H54 (cell line): Measurements from ENCODE around the gene CCDC191.

Experiments
- DNase-seq: peaks from one replicate; pipeline ENCODE4 v3.0.0; 2011; ENCODE audit warnings: low spot score, mixed read lengths; ENCODE audit not compliant: insufficient read length
- FAIRE-seq: peaks from 3 replicates; lab custom pipeline; 2011; peaks lifted over from hg19 to GRCh38; lab: Jason Lieb, UNC
- POLR2A ChIP-seq: IDR thresholded peaks from 2 replicates; pipeline ENCODE4 v1.6.1; 2011; ENCODE audit warnings: low read depth, mild to moderate bottlenecking, low read length

Gene CCDC191

DNA sequence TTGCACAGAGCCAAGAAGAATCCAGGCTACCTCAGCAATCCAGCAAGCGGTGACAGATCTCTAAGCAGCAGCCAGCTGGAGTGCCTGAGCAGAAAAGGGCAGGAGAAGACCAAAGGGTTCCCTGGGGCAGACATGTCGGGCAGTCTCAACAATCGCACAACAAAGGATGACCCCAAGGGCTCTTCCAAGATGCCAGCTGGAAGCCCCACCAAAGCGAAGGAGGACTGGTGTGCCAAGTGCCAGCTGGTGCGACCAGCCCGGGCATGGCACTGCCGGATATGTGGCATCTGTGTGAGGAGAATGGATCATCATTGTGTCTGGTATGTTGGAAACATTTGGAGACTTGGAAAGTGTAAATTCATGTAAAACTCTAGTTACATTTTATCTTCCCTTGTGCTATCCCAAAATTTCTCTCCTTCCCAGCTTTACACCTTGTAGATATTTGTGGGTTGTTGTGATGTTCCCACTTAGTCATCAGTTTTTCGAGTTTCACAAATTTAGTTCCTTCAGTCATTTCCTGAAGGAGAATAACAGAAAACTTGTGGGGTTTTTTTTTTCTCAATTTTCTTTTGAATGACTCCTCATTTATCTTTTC, 102.1 kb downstream of the CCDC191 start:
- FAIRE-seq = no peak
- TF ChIP-seq POLR2A = no peak

DNA sequence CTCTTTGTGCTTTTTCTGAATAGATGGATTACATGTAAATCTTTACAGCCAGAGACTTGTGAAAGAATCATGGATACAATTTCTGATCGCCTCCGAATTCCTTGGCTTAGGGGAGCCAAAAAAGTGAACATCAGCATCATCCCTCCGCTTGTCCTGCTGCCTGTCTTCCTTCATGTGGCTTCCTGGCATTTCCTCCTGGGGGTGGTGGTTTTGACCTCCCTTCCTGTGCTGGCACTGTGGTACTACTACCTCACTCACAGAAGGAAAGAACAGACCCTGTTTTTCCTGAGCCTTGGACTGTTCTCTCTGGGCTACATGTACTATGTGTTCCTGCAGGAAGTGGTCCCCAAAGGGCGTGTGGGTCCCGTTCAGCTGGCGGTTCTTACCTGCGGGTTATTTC, 102.6 kb downstream of the CCDC191 start:
- no peak for FAIRE-seq

More for the DNA sequence above, 102.1 kb downstream of the CCDC191 start:
- DNase-seq = no peak

DNA sequence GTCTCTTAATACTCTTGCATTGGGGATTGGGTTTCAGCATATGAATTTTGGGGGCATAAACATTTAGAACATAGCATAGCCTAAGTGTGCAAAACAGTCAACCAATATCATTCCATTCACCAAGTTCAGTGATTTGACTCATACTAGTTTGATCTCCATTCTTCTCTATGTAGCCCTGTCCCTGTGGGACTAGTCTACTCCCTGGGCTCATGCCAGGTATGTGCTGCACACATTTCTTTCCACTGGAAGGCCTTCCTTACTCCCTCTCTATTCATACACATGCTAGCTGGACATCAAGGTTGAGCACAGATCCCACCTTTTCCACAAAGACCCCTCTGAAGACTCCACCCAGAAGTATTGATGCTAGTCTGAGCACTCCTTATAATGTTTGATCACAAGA, 103.4 kb downstream of the CCDC191 start:
- TF ChIP-seq POLR2A = no peak
- no peak for FAIRE-seq
- DNase-seq = no peak

More for the DNA sequence above, 102.6 kb downstream of the CCDC191 start:
- TF ChIP-seq POLR2A = no peak
- no peak for DNase-seq

DNA sequence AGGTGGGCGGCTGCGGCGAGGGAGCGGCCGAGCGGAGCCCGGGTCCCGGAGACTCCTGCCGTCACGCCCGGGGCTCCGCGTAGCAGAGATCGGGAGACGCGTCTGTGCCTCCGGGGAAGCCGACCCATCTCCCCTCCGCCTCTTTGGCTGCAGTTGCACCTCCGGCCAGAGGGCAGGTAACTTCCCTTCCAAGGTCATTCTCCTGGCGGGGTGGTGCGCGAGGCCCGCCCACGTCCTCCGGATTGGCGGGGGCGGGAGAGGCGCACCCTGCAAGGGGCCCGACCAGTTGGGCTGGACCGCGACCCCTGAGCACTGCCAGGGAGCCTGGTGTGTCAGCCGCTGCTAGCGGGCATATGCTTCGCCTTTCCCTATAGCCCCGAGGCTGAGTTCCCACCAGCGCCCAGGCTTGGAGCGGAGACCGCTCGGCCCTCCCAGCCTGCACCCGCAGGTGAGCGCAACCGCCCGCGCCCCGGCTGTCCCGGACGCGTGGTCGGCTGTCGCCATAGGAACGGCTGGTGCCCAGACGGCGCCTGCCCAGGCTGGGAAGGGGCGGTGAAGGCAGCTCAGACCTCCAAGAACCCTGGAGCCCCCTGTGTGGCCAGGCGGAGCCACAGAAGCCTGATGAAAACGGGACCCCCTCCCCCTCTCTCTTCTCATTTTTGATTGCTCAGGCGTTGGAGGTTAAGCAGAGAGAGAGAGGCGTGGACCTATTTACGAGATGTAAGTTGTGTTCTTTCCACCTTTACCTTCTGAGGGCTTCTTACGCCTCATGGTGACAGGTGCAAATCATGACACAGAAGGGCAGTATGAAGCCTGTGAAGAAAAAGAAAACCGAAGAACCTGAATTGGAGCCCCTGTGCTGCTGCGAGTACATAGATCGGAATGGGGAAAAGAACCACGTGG, 108.1 kb downstream of the CCDC191 start:
- FAIRE-seq (no peak), DNase-seq (peak; percentile 64)
- no peak for TF ChIP-seq POLR2A

DNA sequence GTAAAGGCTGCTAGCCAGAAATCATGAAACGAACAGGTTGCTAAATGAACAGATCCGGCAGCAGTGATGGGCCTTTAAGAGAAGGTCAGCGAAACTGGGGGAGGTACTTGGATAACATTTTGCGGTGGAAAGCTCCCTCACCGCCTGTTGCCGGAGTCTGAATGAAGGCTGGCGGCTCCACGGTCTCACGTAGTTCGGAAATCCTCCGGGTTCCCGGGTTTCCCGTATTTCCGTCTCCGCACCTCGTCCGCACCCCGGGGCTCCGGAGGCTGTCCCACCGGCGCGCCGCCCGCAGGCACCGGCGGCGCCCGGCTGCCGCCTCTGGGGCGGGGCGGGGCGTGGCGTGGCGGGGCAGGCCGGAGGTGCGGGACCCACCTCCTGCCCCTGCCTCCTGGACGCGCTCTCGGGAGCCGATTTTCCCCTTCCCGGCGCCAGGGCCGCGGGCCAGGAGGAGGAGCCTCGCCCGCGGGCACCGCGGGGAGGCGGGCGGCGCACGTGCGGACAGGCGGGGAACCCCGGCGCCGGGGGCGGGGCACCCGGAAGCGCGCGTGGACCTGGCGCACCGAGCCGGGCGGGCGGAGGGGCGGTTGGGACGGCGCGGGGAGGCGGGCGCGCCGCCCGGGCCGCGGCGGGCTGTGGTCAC, 108.8 kb downstream of the CCDC191 start, which contains the start of gene ZDHHC23:
Gene ZDHHC23 (plus strand): TSS at position 642 of the 643 bp plus-strand sequence. CDS start 790 bp downstream, outside the sequence.
- DNase-seq = peak; percentile 80
- peak; percentile 20 for FAIRE-seq
- no peak for TF ChIP-seq POLR2A

DNA sequence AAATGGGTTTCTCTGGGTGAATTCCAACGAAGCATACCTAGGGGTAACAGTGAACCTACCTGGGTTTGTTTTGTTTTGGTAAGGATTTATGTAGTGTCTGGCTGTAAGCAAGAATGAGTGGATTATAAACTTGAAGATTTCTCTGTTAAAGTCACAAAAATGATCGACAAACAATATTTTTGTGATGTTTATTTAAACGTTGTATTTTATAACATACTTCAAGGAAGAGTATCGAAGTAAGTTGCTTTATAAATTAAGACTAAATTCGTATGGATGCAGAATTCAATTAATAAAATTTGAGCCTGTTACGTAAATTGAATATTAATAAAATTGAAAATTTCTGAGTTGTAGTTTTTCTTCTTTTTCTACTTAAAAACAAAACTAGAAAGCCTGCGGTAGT, 109.5 kb downstream of the CCDC191 start:
- DNase-seq (no peak), FAIRE-seq (no peak)
- TF ChIP-seq POLR2A = no peak

DNA sequence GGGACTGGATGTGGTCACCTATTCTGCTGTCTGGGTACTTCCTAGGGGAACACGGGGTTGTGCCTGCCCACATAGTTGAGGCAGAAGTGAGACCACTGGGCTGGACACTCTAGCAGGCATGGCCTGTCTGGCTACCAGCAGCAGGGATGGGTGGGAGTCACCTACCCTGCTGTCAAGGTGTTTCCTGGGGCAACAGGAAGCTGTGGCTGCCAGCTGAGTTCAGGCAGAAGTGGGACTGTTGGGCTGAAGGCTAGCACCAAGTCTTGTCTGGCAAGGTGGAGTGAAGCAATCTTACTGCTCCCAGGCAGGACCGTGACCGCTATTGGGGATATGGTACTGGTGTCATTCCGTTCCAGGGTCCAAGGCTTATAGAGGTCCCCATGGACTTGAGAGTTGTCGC, 128.8 kb downstream of the CCDC191 start:
- no peak for TF ChIP-seq POLR2A

DNA sequence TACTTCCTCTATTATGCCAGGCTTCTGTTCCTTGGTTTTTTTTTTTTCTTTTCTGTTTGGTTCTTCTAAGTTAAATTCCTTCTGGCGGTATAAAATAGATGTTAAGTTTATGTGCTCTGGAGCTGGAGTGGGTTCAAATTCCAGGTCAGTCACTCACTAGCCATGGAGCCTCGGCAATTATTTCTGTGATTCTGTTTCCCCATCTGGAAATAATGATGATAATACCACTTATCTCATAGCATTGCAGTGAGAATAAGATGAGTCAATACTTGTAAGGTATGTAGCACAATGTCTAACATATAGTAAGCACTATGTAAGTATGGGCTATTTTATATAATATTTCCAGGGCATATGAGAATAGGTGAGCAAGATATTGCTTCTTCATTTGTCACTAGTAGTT, 141.7 kb downstream of the CCDC191 start:
- no peak for TF ChIP-seq POLR2A
- FAIRE-seq = no peak
- no peak for DNase-seq

More for the DNA sequence above, 128.8 kb downstream of the CCDC191 start:
- DNase-seq = no peak
- no peak for FAIRE-seq
